GM03348 (cell line): ENCODE data around the gene PEX10.
"Not testable (repeated sequence)": the region's sequence is repeated elsewhere in the genome, so short reads cannot be mapped to it uniquely, and the experiment has no call there.

Experiments
- DNase-seq: peaks from one replicate; pipeline ENCODE4 v3.0.0; 2012; ENCODE audit warnings: low spot score

The PEX10 gene

DNA sequence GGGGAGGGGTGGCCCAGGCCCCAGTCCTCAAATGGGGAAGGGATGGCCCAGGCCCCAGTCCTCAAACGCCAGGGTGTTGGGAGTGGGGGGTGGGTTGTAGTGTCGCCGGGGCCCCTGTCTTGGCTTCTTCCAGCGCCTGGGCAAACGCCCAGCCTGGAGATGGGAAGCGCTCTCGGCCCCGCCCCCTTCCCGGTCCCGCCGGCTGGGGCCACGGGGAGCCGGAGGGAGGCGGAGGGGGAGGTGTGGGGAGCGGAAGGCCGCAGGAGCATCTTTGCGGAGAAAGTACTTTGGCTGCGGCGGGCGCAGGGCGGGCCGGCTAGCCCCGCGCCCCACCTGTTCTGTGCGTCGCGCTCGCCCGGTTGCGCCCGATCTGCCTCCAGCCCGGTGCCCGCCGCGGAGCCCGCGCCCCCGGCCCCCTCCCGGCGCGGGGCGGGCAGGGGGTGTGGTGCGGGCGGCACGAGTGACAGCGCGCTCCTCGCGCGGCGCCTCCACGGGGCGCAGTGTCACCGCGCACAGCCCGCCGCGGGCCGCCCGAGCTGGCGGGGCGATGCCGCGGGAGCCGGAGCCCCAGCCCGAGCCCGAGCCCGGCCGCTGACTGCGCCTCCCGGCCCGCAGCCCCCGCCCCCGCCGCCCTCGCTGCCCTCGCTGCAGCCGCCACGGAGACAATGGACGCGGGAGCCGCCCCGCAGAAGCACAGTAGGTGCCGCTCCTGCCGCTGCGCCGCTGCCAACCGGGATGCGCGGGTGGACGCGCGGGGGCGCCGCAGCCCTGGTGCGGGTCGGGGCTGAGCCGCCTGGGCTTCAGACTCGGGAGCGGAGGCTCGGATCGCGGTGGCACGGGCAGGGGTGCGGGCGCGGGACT, 31.1 kb upstream of the PEX10 start:
- no peak for DNase-seq

DNA sequence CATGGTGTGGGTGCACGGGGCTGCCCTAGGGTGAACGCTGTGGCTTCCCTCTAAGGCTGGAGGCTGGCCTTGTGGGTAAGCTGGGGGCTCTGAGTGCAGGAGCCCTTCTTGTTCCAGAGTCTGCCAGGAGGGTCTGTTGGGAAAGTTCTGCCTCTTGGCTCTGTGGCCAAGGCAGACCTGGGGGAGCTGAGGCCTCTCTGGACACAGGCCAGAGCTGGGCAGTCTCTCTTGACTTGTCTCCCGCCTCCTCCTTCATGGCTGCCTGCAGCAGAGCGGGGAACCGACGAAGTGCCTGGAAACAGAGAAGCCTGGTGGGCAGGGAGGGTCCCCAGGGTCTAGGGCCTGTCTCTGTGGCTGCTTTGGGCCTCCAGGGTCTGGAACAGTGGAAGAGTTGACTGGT, 30.3 kb upstream of the PEX10 start:
- no peak for DNase-seq

- no peak for DNase-seq
These were observed 29.4 kb upstream of the PEX10 start for GRCh38 chr1:2441746-2442145.

GRCh38 chr1:2440346-2440745, 28.0 kb upstream of the PEX10 start:
- not testable (repeated sequence) for DNase-seq

DNA sequence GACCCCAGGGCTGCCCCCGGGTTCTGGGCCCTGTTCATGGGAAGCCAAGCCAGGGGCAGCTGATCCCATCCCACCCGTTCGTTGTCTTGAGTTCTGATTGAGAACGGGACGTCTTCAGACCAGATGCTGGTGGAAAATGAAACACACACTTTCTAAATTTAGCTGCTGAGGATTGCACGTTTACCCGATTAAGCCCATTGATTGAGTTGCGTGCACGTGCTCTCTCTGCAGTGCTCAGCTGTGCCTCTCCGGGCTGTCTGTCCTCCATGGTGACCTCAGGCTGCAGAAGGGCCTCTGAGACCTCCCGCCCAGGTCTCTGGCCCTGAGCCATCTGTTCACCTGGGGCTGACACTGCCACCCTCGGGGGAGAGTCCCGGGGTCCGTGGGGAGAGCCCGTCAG, 27.0 kb upstream of the PEX10 start:
- DNase-seq = no peak

GRCh38 chr1:2438641-2439040, 26.3 kb upstream of the PEX10 start:
- DNase-seq = no peak

DNA sequence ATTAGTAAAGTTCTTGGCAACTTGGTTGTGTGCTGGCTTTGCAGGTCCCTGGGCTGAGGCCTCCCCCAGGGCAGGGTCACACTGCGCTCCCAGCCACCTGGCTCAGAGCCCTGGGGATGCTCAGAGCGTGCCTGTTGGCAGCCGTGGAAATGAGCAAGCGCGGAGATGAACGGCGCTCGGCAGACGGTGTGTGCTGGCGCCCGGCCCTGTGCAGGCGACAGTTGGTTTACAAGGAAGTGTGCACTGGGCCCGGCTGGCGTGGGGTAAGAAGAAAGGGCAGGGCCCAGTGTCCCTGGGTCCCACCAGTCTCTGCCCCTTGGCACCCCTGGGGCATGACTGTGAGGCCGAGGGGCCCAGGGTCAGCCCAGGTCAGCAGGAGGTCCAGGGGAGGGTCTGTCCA, 25.7 kb upstream of the PEX10 start:
- DNase-seq = no peak

GRCh38 chr1:2437617-2438016, 25.3 kb upstream of the PEX10 start:
- no peak for DNase-seq

DNA sequence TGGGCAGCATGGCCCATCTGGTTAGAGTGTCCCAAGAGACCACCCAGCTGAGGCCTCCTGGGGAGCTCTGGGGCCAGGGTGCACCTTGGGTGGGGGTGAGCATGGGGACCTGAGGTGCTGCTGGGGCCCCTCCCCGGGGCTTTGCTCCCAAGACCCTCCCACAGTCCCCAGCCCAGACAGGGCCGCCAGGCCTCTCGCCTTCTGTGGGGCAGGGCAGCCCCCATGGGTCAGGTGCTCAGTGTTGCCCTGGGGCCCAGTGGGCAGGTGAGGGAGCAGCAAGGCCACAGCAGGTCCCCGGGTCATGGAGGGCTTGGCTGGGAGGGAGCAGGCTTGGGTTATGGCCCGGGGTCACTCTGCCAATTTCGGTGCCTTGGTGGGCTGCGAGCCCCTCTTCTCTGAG, 24.5 kb upstream of the PEX10 start:
- DNase-seq = no peak

DNA sequence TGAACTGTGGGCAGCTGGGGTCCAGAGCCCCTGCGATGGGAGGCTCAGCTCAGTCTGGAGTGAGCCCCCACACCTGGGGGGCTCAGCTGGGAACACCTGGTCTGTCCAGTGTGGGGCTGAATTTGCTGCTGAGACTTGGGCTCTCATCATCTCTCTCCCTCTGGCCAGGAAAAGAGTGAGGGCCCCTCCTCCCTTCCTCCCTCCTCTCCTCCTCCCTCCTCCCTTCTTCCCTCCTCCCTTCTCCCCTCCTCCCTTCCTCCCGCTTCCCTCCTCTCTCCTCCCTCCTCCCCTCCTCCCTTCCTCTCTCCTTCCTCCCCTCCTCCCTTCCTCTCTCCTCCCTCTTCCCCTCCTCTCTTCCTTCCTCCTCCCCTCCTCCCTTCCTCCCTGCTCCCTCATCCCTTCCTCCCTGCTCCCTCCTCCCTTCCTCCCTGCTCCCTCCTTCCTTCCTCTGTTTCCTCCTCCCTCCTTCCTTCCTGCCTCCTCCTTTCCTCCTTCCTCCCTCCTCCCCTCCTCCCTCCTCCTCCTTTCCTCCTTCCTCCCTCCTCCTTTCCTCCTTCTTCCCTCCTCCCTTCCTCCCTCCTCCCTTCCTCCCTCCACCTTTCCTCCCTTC, 23.5 kb upstream of the PEX10 start:
- no peak for DNase-seq

GRCh38 chr1:2435091-2435490, 22.7 kb upstream of the PEX10 start:
- DNase-seq = no peak

GRCh38 chr1:2433936-2434655, 21.7 kb upstream of the PEX10 start:
- DNase-seq = no peak

GRCh38 chr1:2433196-2433595, 20.8 kb upstream of the PEX10 start:
- DNase-seq = no peak

- DNase-seq = no peak
These were observed 20.1 kb upstream of the PEX10 start for GRCh38 chr1:2432441-2432844.

GRCh38 chr1:2431518-2431917, 19.2 kb upstream of the PEX10 start:
- DNase-seq = no peak

GRCh38 chr1:2431103-2431502, 18.7 kb upstream of the PEX10 start:
- DNase-seq = no peak

DNA sequence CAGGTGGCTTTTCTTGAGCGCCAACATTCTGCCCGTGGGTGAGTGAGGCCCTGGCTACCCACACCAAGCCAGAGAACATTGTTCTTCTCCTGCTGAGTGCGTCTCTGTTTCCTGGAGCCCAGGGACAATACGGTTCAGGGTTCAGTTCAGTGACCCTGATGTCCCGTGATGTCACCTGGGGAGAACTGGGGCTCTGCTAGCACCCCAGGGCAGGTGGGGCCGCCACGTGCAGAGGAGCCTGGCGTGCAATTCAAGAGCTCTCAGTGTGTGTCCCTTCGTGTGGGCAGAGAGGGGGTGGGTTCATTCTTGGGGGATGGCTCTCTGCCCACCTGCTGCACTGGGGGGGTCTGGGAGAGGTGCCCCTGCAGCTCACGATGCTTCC, 18.2 kb upstream of the PEX10 start:
- DNase-seq = no peak

- DNase-seq = no peak
These were observed 17.6 kb upstream of the PEX10 start for GRCh38 chr1:2429780-2430591.

- no peak for DNase-seq
These were observed 16.1 kb upstream of the PEX10 start for GRCh38 chr1:2428490-2428889.

DNA sequence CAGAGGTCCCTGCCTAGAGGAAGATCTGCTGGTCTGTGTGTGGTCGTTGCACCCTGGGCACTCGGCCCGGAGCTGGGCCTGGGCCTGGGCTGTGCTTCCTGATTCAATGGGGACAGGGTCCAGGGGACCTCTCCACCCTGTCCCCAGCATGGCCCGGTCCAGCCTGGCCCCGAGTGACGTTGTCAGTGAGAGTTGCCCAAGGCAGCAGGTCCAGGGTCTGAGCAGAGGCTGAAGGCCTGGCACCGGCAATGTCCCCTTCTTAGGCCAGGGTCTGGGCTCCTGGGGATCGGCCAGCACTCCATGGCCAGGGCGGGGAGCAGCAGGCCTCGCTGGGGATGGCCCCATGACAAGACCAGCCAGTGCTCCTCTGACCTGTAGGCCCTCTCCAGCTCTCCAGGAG, 15.6 kb upstream of the PEX10 start:
- DNase-seq = no peak

GRCh38 chr1:2427051-2427450, 14.7 kb upstream of the PEX10 start:
- no peak for DNase-seq

- DNase-seq = no peak
These were observed 14.2 kb upstream of the PEX10 start for GRCh38 chr1:2426540-2426939.
